GM18502 (cell line): Measurements from ENCODE around the gene ASCC1.
A peak's percentile ranks its signal among the peaks of the same experiment; 100 is the strongest.
"Not testable (repeated sequence)": the region's sequence is repeated elsewhere in the genome, so short reads cannot be mapped to it uniquely, and the experiment has no call there.

ENCODE experiments used
- ATAC-seq: cut with Tn5 transposase; IDR thresholded peaks from one replicate; pipeline ENCODE4 v1.9.1; 2021; ENCODE audit warnings: mild to moderate bottlenecking; ENCODE audit not compliant: unreplicated experiment, poor library complexity

ASCC1 gene

DNA sequence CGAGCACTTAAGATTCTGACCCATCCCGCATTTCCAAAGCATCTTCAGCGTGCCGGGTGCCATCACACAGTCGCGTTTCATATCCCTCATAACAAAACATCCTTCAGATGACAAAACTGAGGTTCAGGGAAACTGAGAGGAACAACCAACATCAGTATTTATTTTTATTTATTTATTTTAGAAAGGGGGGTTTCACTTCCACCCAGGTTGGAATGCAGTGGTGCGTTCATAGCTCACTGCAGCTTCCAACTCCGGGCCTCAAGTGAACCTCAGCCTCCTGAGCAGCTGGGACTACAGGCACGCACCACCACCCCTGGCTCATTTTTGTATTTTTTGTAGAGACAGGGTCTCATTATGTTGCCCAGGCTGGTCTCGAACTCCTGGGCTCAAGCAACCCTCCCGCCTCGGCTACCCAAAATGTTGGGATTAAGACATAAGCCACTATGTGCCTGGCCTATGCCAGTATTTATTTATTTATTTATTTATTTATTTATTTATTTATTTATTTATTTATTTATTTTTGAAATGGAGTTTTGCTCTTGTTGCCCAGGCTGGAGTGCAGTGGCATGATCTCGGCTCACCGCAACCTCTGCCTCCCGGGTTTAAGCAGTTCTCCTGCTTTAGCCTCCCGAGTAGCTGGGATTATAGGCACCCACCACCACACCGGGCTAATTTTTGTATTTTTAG is 33.2 kb upstream of the ASCC1 start:
- ATAC-seq, result peak; percentile 15

DNA sequence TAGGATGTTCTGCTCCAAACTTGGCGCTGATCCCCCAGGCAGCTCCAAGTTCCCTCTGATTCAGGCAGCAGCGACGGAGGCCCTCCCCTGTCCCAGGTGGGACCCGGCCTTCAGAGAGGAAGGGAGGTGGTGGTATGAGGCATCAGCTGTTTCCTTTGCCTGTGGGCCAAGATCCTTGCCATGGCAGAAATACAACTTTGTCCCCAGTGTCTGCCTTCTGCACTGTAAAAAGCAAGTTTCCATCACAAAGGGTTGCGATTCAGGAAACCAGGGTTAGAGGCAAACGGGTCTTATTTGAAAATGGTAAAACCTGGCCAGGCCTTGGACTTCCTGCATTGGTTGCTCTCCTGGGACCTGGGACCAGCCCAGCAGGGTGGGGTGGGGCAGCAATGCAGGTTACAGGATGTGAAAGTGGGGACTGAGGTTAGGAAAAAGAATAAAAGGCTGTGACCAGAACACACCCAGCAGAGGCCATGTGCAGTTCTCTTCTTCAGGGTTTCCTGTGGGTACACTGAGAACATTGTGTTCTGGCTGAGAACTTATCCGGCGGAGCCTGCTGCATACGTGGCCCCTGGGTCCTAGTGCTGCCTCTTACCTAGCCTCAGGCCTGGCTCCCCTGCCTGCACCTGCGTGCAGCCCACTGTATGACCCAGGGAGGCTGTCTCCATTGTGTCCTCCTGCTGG is 32.5 kb upstream of the ASCC1 start:
- ATAC-seq, result peak; percentile 88

DNA sequence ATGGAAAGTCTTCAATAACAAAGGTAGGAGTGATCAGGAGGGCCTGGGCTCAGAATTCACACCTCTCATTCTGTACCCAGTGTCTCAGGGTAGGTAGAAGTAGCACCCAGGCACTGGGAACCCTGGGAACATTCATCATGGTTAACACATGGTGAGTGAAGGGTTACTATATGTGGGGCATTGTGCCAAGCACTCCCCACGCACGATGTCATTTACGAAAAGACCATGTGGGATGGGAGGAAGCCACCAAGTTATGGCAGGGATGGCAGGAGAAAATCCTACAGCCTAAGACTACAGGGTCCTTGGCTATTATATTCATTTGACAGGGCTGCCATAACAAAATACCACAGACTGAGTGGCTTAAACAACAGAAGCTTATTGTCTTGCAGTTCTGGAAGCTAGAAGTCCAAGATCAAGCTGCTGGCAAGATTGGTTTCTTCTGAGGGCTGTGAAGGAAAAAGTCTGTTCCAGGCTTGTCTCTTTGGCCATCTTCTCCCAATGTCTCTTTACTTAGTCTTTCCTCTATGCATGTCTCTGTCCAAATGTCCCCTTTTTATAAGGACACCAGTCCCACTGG is 30.0 kb upstream of the ASCC1 start:
- ATAC-seq, result no peak

DNA sequence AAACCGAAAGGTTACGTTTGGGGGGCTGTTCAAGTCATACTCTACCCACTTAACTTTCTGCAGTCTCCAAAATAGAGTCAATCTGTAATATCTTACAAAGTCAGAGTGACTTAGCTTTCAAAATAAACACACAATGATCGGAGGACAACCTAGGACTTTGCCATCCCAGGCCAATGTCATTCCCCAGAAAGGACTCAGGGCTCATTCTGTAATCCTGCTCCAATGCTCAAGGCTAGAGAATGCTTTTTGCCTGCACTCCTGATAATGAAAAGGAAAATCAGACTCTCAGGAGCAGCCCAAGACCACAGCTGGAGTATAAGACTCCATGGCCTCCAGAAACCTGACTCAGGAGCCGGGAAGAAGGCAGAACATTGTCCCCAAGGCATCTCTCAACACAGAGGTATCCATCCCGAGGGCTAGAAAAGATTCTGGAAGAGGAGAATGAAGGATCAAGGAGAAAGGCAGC is 28.5 kb upstream of the ASCC1 start:
- no peak for ATAC-seq

DNA sequence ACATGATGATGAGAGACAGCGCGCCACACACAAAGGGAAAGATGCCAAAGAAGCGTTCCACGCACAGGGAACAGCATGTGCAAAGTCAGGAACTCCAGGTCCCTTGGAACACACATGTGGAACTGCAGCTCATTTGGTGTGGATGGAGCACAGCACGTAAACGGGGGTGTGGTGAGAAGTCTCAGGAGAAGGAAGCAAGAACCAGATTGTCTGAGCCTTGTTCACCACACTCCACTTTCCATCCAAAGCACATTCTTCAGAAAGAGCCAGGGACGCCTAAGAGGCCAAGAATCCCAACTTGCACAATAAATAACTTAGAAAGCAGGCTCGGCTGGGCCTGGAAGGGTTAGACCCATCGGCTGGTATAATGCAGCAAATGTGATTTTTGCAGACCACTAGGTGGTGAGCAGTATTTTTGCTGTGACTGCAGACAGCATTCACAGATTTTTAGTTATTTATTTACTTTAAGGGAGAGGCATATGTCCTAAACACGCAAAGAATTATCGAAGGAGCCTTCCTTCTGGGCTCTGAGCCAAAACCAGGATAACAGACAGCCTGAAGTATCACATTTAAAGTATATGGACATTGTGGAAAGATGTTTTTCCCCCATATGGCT is 27.9 kb upstream of the ASCC1 start:
- no peak for ATAC-seq

DNA sequence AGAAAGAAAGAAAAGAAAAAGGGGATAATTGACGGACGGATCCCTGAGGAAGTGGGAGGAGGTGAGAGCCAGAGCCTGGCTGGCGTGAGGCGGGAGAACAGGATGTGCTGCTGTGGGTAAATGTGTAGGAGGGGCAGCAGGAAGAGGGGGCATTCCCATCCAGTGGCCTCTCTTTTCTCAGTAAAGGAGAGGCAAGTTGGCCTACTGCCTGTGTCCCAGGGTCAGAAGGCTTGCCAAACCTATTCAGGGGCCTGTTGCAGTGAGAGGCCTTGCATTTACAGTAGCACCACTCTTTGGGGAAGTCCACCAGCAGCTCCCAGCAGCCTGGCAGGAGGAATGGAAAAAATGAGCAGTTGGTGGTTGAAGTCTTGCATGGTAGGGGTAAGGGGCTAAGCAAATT is 26.6 kb upstream of the ASCC1 start:
- ATAC-seq, result no peak

DNA sequence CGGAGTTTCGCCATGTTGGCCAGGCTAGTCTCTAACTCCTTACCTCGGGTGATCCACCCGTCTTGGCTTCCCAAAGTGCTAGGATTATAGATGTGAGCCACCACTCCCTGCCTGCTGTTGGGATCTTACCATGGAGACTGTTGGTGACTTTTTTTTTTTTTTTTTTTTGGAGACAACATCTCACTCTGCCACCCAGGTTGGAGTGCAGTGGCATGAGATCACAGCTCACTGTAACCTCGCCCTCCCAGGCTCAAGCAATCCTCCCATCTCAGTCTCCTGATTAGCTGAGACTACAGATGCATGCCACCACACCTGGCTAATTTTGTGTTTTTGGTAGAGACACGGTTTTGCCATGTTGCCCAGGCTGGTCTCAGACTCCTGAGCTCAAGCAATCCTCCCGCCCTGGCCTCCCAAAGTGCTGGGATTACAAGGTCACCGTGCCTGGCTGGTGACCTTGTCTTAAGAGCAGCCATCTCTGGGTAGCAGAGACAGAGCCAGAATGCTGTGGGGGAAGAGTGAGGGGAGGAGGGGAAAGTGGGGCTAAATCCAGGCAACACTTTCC is 25.7 kb upstream of the ASCC1 start:
- ATAC-seq, result no peak

DNA sequence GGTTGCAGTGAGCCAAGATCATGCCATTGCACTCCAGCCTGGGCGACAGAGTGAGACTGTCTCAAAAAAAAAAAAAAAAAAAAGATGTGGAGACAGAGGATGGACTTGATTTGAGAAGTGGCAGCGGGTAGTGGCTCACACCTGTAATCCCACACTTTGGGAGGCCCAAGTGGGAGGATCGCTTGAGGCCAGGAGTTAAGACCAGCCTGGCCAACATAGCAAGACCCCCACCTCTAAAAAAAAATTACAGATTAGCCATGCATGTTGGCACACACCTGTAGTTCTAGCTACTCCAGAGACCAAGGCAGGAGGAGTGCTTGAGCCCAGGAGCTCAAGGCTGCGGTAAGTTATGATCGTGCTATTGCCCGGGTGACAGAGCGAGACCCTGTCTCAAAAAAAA is 24.3 kb upstream of the ASCC1 start:
- no peak for ATAC-seq

DNA sequence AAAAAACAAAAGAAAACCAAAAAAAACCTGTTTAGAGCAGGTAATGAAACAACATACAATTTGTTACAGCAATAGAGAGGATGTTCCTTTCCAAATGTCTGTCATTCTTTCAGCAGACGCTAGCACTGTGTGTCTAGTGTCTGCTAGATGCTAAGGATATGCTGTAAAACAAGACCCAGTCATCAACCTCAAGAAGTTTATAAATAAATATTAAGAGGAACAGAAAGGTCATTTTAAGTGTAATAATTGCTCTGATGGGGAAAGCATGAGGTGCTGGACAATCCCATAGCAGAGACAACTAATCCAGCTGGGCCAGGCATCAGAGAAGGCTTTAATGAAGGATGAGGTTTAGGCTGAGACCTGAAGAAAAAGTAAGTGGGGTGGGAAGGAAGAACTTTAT is 23.3 kb upstream of the ASCC1 start:
- ATAC-seq, result no peak

DNA sequence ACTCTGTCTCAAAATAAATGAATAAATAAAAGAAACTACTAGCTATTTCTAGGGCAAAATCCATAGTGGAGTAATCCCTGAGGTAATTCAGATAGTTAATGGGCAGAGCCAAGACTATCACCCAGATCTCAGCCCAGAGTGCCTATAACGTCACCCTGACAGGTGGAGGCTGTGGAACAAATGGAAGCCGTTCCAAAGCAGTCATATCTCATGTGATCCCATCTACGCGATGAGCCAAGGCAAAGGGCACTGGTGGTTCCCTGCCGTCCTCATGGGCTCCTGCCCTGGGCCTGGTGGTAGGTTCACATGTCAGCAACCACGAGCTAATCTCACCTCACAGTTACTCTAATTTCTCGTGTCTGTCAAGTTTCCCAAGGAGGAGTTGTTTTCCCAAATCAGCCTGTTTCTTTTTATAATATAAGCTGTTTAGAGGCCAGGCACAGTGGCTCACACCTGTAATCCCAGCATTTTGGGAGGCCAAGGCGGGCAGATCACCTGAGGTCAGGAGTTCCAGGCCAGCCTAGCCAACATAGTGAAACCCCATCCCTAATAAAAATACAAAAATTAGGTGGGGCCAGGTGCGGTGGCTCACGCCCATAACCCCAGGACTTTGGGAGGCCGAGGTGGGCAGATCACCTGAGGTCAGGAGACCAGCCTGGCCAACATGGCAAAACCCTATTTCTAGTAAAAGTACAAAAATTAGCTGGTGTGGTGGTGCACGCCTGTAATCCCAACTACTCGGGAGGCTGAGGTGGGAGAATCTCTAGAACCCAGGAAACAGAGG is 22.5 kb upstream of the ASCC1 start:
- no peak for ATAC-seq

DNA sequence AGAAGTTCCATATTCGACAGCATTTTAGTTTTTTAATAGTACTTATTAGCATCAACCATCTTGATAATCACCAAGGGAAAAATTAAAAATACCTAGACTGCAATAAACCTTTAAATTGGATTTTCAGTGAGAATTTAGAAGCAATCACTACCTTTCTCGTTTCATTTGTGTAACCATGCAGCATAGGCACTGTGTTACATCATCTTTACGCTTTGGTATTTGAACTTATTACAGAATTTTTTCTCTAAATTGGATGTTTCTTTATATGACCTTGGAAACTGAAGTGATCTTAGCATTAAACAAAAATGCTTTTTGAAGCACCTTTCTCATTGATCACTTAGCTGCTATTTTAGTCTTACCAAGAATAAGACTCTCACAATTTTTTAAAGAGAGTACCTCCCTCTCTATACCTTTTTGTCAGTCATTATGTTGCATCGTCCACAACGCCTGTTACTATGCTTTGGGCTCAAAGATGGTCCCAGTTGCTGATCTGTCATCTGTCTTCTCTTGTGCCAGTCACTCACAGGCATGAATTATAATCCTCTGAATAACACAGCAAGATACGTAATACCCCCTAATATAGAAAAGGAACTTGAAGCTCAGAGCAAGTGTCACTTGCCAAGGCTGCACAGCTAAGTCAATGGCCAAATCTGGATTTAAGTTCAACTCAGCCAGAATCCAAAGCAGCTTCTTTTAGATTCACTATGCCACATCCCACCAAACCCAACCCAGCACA is 19.6 kb upstream of the ASCC1 start:
- no peak for ATAC-seq

DNA sequence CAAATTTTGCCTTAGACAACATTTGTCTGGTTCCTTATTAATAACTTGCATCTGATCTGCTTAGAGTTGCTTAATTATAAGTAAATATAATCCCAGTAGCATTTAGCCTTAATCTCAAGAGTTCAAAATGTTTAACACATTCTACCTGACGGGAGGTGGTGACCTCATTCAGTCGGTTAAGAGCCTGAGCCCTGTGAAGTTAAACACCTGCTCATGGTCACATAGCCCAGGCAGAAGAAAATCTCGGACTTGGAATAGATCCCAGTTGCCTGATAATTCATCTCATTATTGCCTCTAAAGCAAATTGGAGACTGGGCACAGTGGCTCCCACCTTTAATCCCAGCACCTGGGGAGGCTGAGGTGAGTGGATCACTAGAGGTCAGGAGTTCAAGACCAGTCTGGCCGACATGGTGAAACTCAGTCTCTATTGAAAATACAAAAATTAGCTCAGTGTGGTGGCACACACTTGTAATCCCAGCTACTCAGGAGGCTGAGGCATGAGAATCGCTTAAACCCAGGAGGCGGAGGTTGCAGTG is 18.6 kb upstream of the ASCC1 start:
- ATAC-seq, result no peak

DNA sequence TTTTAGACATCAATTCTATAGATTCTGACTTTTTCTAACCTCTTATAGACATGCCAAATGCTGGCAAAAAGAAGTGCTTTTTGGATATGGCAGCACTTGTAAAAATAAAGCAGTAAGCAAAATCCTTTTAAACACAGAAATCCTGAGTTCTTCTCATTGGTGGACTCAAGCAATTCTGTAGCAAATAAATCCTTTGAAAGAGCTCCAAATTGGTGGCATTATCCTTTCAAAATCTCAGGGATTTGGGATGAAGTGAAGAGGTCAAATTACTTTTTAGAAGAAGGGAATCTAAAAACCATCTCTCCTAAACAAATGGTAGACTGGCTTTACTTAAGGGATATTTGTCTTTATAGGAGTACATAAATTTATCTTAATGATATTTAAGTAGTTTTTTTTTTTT is 17.5 kb upstream of the ASCC1 start:
- no peak for ATAC-seq

DNA sequence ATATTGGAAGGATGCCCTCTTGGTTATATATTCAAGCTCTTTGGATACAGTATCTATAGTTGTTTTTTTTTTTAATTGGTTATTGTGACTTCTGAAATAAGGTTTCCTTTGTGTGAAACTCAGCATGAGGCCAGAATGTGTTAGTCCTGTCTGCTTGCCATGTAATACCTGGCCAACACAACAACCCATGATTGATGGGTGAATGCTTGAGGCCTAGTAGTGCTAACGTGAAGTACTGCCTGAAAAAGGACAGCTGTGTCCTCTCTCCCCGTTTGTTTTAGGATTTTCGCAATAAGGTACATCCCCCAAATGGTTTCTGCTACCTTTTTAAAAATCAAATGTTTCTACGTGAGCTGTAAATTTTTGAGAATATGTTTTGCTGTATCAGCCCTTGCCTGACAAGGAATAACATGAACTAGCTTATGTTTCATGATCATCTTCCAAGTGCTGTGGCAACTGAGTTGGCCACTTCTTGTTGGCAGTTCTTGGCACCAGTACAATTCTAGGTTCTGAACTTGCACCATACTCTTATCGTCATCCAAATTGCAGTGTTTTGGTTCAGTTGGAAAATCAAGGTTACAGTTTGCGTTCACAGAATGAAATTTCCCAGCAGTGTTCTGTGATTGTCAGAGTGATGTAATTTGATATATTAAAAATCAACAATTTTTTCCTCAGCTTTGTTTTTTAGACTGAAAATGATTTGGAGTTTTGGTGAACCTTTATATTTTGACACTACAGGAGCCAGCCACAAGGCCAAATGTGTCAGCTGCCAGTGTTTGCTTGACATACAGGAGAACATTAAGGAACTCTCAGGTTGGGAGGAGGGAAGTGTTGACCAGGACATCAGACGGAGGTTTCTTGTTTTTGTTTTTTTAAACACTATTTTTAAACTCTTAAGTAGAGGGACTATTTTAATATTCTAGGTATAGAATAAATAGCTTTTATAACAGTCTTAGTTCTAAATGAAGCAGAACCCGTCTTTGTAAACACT is 13.5 kb upstream of the ASCC1 start:
- ATAC-seq, result no peak

DNA sequence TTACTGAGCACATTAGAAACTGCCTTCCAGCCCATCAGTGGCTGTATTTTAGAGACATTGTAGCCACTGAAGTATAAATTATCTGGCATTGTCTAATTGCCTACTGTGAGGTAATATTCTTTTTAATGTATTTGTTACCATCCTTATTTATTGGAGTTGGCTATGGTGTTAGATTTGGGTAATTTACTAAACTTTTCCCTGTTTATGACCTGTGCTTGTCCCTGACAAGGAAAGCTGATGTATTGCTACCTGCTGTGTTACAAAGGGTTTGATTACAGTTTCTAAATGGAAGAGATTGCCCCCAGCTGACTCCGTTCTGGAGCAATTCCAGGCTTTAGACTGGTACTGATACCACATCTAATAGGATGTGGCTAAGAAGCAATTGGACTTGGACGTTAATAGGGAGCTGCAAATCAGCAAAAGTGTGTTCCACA is 12.3 kb upstream of the ASCC1 start:
- no peak for ATAC-seq

DNA sequence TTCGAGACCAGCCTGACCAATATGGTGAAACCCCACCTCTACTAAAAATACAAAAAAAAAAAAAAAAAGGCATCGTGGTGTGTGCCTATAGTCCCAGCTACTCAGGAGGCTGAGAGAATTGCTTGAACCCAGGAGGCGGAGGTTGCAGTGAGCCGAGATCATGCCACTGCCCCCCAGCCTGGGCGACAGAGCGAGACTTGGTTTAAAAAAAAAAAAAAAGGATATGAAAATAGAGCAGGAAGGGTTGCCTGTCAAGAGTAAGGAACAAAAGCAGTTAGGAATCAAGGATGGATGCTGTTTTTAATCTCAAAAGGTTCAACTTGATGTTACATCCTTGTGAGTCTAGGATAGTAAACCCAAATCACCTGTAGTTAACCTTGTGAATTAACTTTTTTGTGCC is 11.8 kb upstream of the ASCC1 start:
- no peak for ATAC-seq

DNA sequence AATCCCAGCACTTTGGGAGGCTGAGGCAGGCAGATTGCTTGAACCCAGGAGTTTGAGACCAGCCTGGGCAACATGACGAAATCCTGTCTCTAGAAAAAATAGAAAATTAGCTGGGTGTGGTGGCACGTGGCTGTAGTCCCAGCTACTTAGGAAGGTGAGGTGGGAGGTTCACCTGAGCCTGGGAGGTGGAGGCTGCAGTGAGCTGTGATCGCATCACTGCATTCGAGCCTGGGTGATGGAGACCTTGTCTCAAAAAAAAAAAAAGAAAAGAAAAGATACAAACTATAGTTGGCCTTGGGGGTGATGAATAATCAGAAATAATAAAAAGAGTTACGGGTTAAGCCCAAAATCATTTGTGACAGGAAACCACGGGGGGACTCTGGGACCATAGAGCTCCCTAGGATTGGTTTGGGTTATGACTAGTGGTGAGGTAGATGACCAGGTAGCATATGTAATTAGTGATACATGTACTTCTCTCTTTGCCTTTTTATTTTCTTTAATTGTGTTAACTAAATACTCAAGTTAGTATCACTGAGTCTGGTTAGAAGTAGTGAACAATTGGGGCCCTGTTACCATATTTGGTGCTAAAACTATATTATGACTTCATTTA is 10.4 kb upstream of the ASCC1 start:
- ATAC-seq, result no peak

DNA sequence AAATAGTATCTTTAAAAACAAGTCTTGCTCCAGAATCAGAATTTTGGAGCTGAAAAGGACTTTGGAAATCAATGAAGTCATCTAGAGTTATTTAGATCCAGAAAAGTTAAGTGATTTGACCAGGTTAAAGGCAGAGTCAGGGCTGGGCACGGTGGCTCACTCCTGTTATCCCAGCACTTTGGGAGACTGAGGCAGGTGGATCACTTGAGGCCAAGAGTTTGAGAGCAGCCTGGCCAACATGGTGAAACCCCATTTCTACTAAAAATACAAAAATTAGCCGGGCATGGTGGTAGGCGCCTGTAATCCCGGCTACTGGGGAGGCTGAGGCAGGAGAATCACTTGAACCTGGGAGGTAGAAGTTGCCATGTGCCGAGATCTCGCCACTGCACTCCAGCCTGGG is 8.1 kb upstream of the ASCC1 start:
- not testable (repeated sequence) for ATAC-seq
